GM19438 (cell line): ENCODE results near the gene CABP7.

ENCODE experiments used
- ATAC-seq: cut with Tn5 transposase; IDR thresholded peaks from one replicate; pipeline ENCODE4 v1.9.1; 2021; ENCODE audit warnings: low read depth; ENCODE audit not compliant: unreplicated experiment

CABP7 gene

GRCh38 chr22:29768052-29768693 is 48.4 kb downstream of the CABP7 start:
- no peak for ATAC-seq

- ATAC-seq, result no peak
These were observed 50.0 kb downstream of the CABP7 start for GRCh38 chr22:29769723-29770321.

DNA sequence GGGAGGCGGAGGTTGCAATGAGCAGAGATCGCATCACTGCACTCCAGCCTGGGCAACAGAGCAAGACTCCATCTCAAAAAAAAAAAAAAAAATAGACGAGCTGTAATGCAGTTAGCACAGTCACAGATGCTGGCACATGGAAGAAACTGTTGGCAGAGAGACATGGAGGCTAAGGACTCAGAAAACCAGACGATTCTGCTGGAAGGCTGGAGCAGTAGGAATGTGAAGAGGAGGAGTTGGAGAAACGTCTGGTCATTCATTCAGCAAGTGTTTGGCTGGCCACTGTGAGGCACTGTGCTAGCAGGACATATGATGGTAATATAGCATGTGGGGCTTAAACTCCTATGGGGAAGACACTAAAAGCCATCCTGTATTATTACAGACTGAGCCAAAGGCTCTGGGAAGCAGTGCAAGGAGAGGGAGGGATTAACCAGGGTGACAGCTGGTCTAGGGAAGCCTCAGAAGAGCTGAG is 52.4 kb downstream of the CABP7 start:
- no peak for ATAC-seq

DNA sequence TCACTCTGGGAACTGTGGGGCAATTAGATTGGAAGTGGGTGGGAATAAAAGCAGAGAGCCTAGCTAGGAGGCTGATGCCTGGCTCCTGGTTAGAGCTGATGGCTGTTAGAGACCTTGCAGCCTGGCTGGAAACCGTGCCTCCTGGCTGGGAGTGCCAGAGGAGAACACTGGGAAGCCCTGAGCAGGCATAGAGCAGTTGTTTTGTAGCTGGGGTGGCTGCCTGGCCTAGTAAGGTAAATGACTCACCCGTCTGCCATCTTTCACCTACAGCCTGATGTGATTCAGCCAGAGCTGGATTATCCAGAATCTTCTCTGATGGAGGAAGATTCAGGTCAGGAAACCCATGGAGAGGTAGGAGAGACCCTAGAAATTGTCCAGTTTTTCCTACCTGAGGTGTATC is 53.4 kb downstream of the CABP7 start:
- ATAC-seq, result no peak

DNA sequence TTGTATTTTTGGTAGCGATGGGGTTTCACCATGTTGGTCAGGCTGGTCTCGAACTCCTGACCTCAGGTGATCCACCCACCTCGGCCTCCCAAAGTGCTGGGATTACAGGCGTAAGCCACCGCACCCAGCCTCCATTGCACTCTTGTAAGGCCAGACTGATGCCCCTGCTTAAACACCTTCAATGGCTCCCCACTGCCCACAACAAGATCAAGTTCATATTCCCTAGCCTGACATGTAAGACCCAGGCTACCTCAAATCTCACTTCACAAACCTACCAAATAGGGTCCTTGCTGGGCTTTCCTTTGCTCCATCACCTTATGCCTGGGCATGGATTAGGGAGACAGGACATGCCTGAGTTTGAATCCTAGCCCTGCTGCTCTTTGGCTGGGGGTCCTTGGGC is 60.4 kb downstream of the CABP7 start:
- no peak for ATAC-seq

- ATAC-seq, result no peak
These were observed 61.2 kb downstream of the CABP7 start for GRCh38 chr22:29780748-29781676.
